ENCODE results near the gene VAX1.
"Not testable (repeated sequence)": the region's sequence is repeated elsewhere in the genome, so short reads cannot be mapped to it uniquely, and the experiment has no call there.

The VAX1 gene

GRCh38 chr10:117137911-117138642 lies at the start of gene VAX1:
VAX1 (minus strand) TSS chr10:117138270; CDS start chr10:117138056, 214 bp downstream.
- peak; percentile 18; the same call in 2 of the 3 replicates for ATAC-seq
- no peak for TF ChIP-seq RARB (CRISPR knock-in tag; IDR thresholded peaks at IDR 0.05)

GRCh38 chr10:117186832-117187615 lies 49.0 kb upstream of the VAX1 start:
- peak; percentile 51; the same call in 1 of the 3 replicates for ATAC-seq
- TF ChIP-seq TCF4 (CRISPR knock-in tag; IDR thresholded peaks at IDR 0.05; ENCODE audit: borderline replicate concordance) (no peak), ZC3H10 (CRISPR knock-in tag; IDR thresholded peaks at IDR 0.05) (no peak), TSHZ2 (CRISPR knock-in tag; IDR thresholded peaks at IDR 0.05) (no peak), GLIS3 (CRISPR knock-in tag; IDR thresholded peaks at IDR 0.05) (no peak), ZFP30 (CRISPR knock-in tag; IDR thresholded peaks at IDR 0.05) (no peak), SNAI2 (CRISPR knock-in tag; IDR thresholded peaks at IDR 0.05) (no peak), ESRRG (CRISPR knock-in tag; IDR thresholded peaks at IDR 0.05) (no peak), OSR1 (CRISPR knock-in tag; IDR thresholded peaks at IDR 0.05) (no peak), ARNTL (CRISPR knock-in tag; IDR thresholded peaks at IDR 0.05; ENCODE audit: borderline replicate concordance, low read depth) (no peak), POU6F1 (CRISPR knock-in tag; IDR thresholded peaks at IDR 0.05; ENCODE audit: borderline replicate concordance, low read depth) (no peak), BACH2 (CRISPR knock-in tag; IDR thresholded peaks at IDR 0.05; ENCODE audit: borderline replicate concordance) (no peak), CSRNP3 (CRISPR knock-in tag; IDR thresholded peaks at IDR 0.05) (no peak)

- not testable (repeated sequence) for ATAC-seq
Measured at GRCh38 chr10:117185817-117186216, 47.7 kb upstream of the VAX1 start.

GRCh38 chr10:117184821-117185220 lies 46.8 kb upstream of the VAX1 start:
- no peak for ATAC-seq
- TF ChIP-seq TSHZ2 (CRISPR knock-in tag; IDR thresholded peaks at IDR 0.05) (no peak), ESRRG (CRISPR knock-in tag; IDR thresholded peaks at IDR 0.05) (no peak), RARB (CRISPR knock-in tag; IDR thresholded peaks at IDR 0.05) (no peak), ISL1 (CRISPR knock-in tag; IDR thresholded peaks at IDR 0.05) (no peak), ZC3H10 (CRISPR knock-in tag; IDR thresholded peaks at IDR 0.05) (no peak), ZNF8 (CRISPR knock-in tag; IDR thresholded peaks at IDR 0.05) (no peak), OSR1 (CRISPR knock-in tag; IDR thresholded peaks at IDR 0.05) (no peak), ZNF70 (CRISPR knock-in tag; IDR thresholded peaks at IDR 0.05) (no peak), POU6F1 (CRISPR knock-in tag; IDR thresholded peaks at IDR 0.05; ENCODE audit: borderline replicate concordance, low read depth) (no peak), TOX (CRISPR knock-in tag; IDR thresholded peaks at IDR 0.05; ENCODE audit: borderline replicate concordance) (no peak), BACH2 (CRISPR knock-in tag; IDR thresholded peaks at IDR 0.05; ENCODE audit: borderline replicate concordance) (no peak), CSDC2 (CRISPR knock-in tag; IDR thresholded peaks at IDR 0.05) (no peak), TCF4 (CRISPR knock-in tag; IDR thresholded peaks at IDR 0.05; ENCODE audit: borderline replicate concordance) (no peak)
